ENCODE results near the gene OPN3.

GRCh38 chr1:241682921-241683320, 42.8 kb upstream of the OPN3 start:
- TF ChIP-seq CTCF (IDR thresholded peaks at IDR 0.05), result no peak
- TF ChIP-seq EZH2 (IDR thresholded peaks at IDR 0.05; ENCODE audit: borderline replicate concordance, insufficient read depth, low read depth, low read length, poor library complexity, severe bottlenecking), result no peak

Data from B cell (primary cell).